Small intestine (tissue), 7 donors: Measurements from ENCODE around the gene EXOC4. TPM values are rescaled to one million over a fixed set of nuclear protein-coding genes. Genes with fewer than 3 reads are reported as not detected.

Source experiments
- DNase-seq, 2 donors: peaks; one replicate each; pipeline versions ENCODE4 v3.0.0 to v3.0.0-alpha.2; 2013
- FAIRE-seq: peaks from 2 replicates; lab custom pipeline; 2012; peaks lifted over from hg19 to GRCh38; lab: Jason Lieb, UNC
- H3K27ac ChIP-seq, 3 donors: one replicate each; pipeline ENCODE4 v1.5.1; 2013; ENCODE audit warnings: low read length in 2 of 3, mild to moderate bottlenecking in 2 of 3, control low read depth in 1 of 3, inconsistent platforms in 1 of 3, low read depth in 1 of 3, moderate library complexity in 1 of 3
- H3K27me3 ChIP-seq, 3 donors: one replicate each; pipeline ENCODE4 v1.6.1; 2013; ENCODE audit warnings: low read length in 3 of 3, inconsistent platforms in 1 of 3; ENCODE audit not compliant: control insufficient read depth in 3 of 3, insufficient read depth in 3 of 3
- H3K36me3 ChIP-seq, 3 donors: one replicate each; pipeline ENCODE4 v1.6.1; 2013; ENCODE audit warnings: low read length in 3 of 3, inconsistent platforms in 1 of 3, low read depth in 1 of 3, mild to moderate bottlenecking in 1 of 3, moderate library complexity in 1 of 3; ENCODE audit not compliant: control insufficient read depth in 3 of 3, insufficient read depth in 2 of 3
- H3K4me1 ChIP-seq, 3 donors: one replicate each; pipeline ENCODE4 v1.6.1; 2013; ENCODE audit warnings: low read length in 2 of 3, inconsistent platforms in 1 of 3, low read depth in 1 of 3, mild to moderate bottlenecking in 1 of 3, moderate library complexity in 1 of 3; ENCODE audit not compliant: control insufficient read depth in 3 of 3, insufficient read depth in 2 of 3
- H3K4me3 ChIP-seq, 3 donors: one replicate each; pipeline ENCODE4 v1.5.1; 2013; ENCODE audit warnings: low read length in 3 of 3, control low read depth in 1 of 3, inconsistent platforms in 1 of 3, low read depth in 1 of 3, mild to moderate bottlenecking in 1 of 3, moderate library complexity in 1 of 3
- H3K9me3 ChIP-seq, 2 donors: one replicate each; pipeline ENCODE4 v1.6.1; 2013; ENCODE audit warnings: low read depth in 1 of 2, low read length in 1 of 2; ENCODE audit not compliant: control insufficient read depth in 2 of 2, insufficient read depth in 1 of 2
- whole genome bisulfite sequencing, 3 donors: extraction: QIAGEN DNeasy Blood & Tissue Kit; methylation state at CpG; one replicate each; pipeline ENCODE4 v1.1.7; 2013; 5-methylcytosine and 5-hydroxymethylcytosine counted together
- polyA plus RNA-seq, 4 donors: library from polyadenylated mRNA; stranded (reverse) in 3 of 4; unstranded in 1 of 4; fragments of 200-250 nt in 3 of 4; fragments of 120-200 nt in 1 of 4; gene quantifications; one replicate each; pipeline versions ENCODE4 v1.2.1 to v1.2.3, GENCODE V29; 2013
- donor health status: healthy with polysubstance abuse.
- donor health status: control.
- donor health status: control.
- donor health status: Bipolar disorder and iron deficiency.
- donor health status: healthy.

EXOC4 gene
- polyA plus RNA-seq, 4 donors = 10.5 to 46.8 (median 18.8) TPM

GRCh38 chr7:133497061-133497460 is 244.2 kb downstream of the EXOC4 start:
- Histone ChIP-seq H3K36me3 (peaks cover 0 to 5% (median 3%) of the 10 kb centered on the region in 3 donors), H3K4me1 (peaks cover 0 to 4% (median 0%) of the 10 kb centered on the region in 3 donors), H3K27me3 (no peaks in the 10 kb centered on the region), H3K4me3 (no peak overlapping the region), H3K9me3 (peaks cover 0 to 2% of the 10 kb centered on the region in 2 donors), H3K27ac (no peak overlapping the region)
- 92 to 100% (median 100%) methylated on average over 1 of the region's 1 CpG for WGBS, 3 donors
- no peak for DNase-seq
- no peak for FAIRE-seq

DNA sequence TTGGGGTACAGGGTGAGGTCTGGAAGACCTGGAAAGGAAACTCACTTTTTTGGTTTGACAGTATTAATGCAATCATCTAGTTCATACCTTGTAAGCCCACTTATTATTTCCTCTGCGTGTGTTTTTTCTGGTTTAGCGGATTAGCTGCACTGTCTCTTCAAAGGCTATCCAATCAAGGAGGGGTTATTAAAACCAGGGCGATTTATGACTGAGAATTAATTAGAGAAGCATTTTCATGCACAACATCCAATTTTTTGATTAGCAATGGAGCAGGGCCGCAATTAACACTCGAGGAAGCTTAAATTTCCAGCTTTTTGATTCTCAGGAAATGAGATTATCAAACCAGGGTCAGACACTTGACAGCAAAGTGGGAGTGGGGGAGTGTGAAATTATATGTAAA is 248.9 kb downstream of the EXOC4 start:
- Histone ChIP-seq H3K27me3 (no peaks in the 10 kb centered on the region), H3K4me3 (no peak overlapping the region), H3K9me3 (peaks cover 0 to 2% of the 10 kb centered on the region in 2 donors), H3K27ac (no peak overlapping the region), H3K36me3 (peaks cover 0 to 2% (median 0%) of the 10 kb centered on the region in 3 donors), H3K4me1 (no peaks in the 10 kb centered on the region)
- 84 to 93% (median 93%) methylated on average over 5 of the region's 5 CpGs for WGBS, 3 donors
- no peak for DNase-seq
- FAIRE-seq = no peak

- no peaks in the 10 kb centered on the region for H3K4me1 ChIP-seq
- peaks cover 0 to 2% of the 10 kb centered on the region in 2 donors for H3K9me3 ChIP-seq
- H3K4me3 ChIP-seq = no peak overlapping the region
- 71 to 80% (median 74%) methylated on average over 1 of the region's 1 CpG for WGBS, 3 donors
- peaks cover 0 to 2% (median 0%) of the 10 kb centered on the region in 3 donors for H3K36me3 ChIP-seq
- no peak overlapping the region for H3K27ac ChIP-seq
- no peaks in the 10 kb centered on the region for H3K27me3 ChIP-seq
- FAIRE-seq (no peak), DNase-seq (no peak)
These were observed 249.6 kb downstream of the EXOC4 start for GRCh38 chr7:133502498-133502897.

- no peak overlapping the region for H3K27ac ChIP-seq
- no peaks in the 10 kb centered on the region for H3K4me1 ChIP-seq
- H3K36me3 ChIP-seq = peaks cover 0 to 2% (median 0%) of the 10 kb centered on the region in 3 donors
- H3K4me3 ChIP-seq = no peak overlapping the region
- H3K9me3 ChIP-seq = peaks cover 0 to 2% of the 10 kb centered on the region in 2 donors
- DNase-seq = no peak
- H3K27me3 ChIP-seq = no peaks in the 10 kb centered on the region
- 93 to 96% (median 94%) methylated on average over 1 of the region's 1 CpG for WGBS, 3 donors
- no peak for FAIRE-seq
These were observed 250.1 kb downstream of the EXOC4 start for GRCh38 chr7:133502972-133503371.

DNA sequence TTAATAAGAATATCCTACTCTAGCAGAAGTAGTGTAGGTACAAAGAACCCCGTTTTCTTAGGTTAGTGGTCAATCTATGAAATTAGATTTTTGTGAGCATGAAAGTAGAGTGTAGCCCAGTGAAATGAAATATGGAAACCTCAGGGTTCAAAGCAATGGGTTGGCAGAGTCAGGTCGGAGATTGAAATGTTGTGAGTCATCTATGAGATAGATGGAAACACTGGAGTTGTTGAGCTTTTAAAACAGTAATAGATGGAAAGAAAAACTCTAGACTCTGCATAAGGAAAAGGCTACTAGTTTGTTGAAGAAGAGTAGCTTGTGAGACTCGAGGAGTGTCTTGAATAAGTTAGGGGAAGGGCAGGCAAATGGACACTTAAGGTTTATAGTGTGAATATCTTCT is 251.9 kb downstream of the EXOC4 start:
- no peak for DNase-seq
- no peaks in the 10 kb centered on the region for H3K9me3 ChIP-seq
- 88 to 98% (median 92%) methylated on average over 3 of the region's 3 CpGs for WGBS, 3 donors
- H3K4me3 ChIP-seq = no peak overlapping the region
- peaks cover 0 to 2% (median 0%) of the 10 kb centered on the region in 3 donors for H3K36me3 ChIP-seq
- FAIRE-seq = no peak
- no peaks in the 10 kb centered on the region for H3K27me3 ChIP-seq
- H3K27ac ChIP-seq = no peak overlapping the region
- H3K4me1 ChIP-seq = no peaks in the 10 kb centered on the region

DNA sequence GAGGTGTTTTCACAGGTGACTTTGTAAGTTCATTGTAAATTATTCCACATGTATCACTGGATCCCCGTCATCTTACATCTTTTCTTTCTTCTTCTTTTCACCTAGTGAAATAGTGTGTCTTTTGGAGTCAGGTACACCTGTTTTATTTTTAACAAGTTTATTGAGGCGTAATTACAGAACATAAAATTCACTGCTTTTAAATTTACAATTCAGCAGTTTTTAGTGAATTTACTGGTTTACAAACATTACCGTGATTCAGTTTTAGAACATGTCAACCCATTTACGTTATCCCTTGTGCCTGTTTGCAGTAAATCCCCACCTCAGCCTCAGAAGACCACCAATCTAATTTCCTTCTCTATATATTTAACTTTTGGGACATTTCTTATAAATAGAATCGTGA is 256.9 kb downstream of the EXOC4 start:
- no peak for FAIRE-seq
- no peak overlapping the region for H3K27ac ChIP-seq
- H3K9me3 ChIP-seq = no peaks in the 10 kb centered on the region
- H3K36me3 ChIP-seq = no peaks in the 10 kb centered on the region
- H3K27me3 ChIP-seq = no peaks in the 10 kb centered on the region
- H3K4me3 ChIP-seq = no peak overlapping the region
- no peak for DNase-seq
- WGBS, 3 donors = 95 to 97% (median 95%) methylated on average over 5 of the region's 5 CpGs
- H3K4me1 ChIP-seq = no peaks in the 10 kb centered on the region

GRCh38 chr7:133510326-133511055 is 257.6 kb downstream of the EXOC4 start:
- 63 to 80% (median 75%) methylated on average over 4 of the region's 4 CpGs for WGBS, 3 donors
- no peaks in the 10 kb centered on the region for H3K27me3 ChIP-seq
- no peaks in the 10 kb centered on the region for H3K9me3 ChIP-seq
- no peaks in the 10 kb centered on the region for H3K36me3 ChIP-seq
- no peak overlapping the region for H3K4me3 ChIP-seq
- FAIRE-seq (no peak), DNase-seq (peak; percentile 58 to 87)
- peak overlapping the region in 1 of 3 donors; percentile 44 for H3K27ac ChIP-seq
- H3K4me1 ChIP-seq = no peaks in the 10 kb centered on the region

- no peak for FAIRE-seq
- WGBS, 3 donors = 90 to 95% (median 91%) methylated on average over 3 of the region's 3 CpGs
- Histone ChIP-seq H3K27ac (no peak overlapping the region), H3K9me3 (no peaks in the 10 kb centered on the region), H3K4me1 (no peaks in the 10 kb centered on the region), H3K27me3 (no peaks in the 10 kb centered on the region), H3K36me3 (no peaks in the 10 kb centered on the region), H3K4me3 (no peak overlapping the region)
- no peak for DNase-seq
These were observed 258.4 kb downstream of the EXOC4 start for GRCh38 chr7:133511252-133511651.
